ENCODE results near the gene ABHD17C.
"Not testable (repeated sequence)": the region's sequence is repeated elsewhere in the genome, so short reads cannot be mapped to it uniquely, and the experiment has no call there.

ABHD17C gene

GRCh38 chr15:80760960-80761359 is 65.8 kb downstream of the ABHD17C start:
- H3K27me3 ChIP-seq (ENCODE audit: insufficient read depth, poor library complexity, severe bottlenecking) = no peaks in the 10 kb centered on the region
- DNase-seq (ENCODE audit: low read depth in 1 of 2, low spot score in 1 of 2) = no peak
- TF ChIP-seq POLR2AphosphoS5 (IDR thresholded peaks at IDR 0.05; ENCODE audit: low read depth) (no peak), SPI1 (IDR thresholded peaks at IDR 0.05; ENCODE audit: borderline replicate concordance, low read depth) (no peak), GABPA (IDR thresholded peaks at IDR 0.05; ENCODE audit: low read depth) (no peak), REST (IDR thresholded peaks at IDR 0.05; ENCODE audit: insufficient replicate concordance, low read depth) (no peak), CTCF (IDR thresholded peaks at IDR 0.05; ENCODE audit: insufficient read depth, low read length) (no peak)
- H3K4me3 ChIP-seq (replicated peaks; ENCODE audit: insufficient read depth, low read length) = no peak overlapping the region
- H3K27ac ChIP-seq (replicated peaks) = no peak overlapping the region

GRCh38 chr15:80761754-80762153 is 66.6 kb downstream of the ABHD17C start:
- no peak for TF ChIP-seq GABPA (IDR thresholded peaks at IDR 0.05; ENCODE audit: low read depth)
- no peak for TF ChIP-seq POLR2AphosphoS5 (IDR thresholded peaks at IDR 0.05; ENCODE audit: low read depth)
- TF ChIP-seq REST (IDR thresholded peaks at IDR 0.05; ENCODE audit: insufficient replicate concordance, low read depth) = no peak
- TF ChIP-seq SPI1 (IDR thresholded peaks at IDR 0.05; ENCODE audit: borderline replicate concordance, low read depth) = no peak
- no peak for TF ChIP-seq CTCF (IDR thresholded peaks at IDR 0.05; ENCODE audit: insufficient read depth, low read length)

DNA sequence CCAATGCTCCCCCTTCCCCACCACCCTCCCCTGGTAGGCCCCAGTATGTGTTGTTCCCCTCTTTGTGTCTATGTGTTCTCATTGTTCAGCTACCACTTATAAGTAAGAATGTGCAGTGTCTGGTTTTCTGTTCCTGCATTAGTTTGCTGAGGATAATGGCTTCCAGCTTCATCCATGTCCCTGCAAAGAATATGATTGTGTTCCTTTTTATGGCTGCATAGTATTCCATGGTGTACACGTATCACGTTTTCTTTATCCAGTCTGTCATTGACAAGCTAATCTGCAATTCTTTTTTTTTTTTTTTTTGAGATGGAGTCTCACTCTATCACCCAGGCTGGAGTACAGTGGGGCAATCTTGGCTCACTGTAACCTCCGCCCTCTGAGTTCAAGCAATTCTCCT is 68.1 kb downstream of the ABHD17C start:
- not testable (repeated sequence) for H3K4me3 ChIP-seq (replicated peaks; ENCODE audit: insufficient read depth, low read length); DNase-seq (ENCODE audit: low read depth in 1 of 2, low spot score in 1 of 2); H3K27ac ChIP-seq (replicated peaks); H3K27me3 ChIP-seq (ENCODE audit: insufficient read depth, poor library complexity, severe bottlenecking)

More at GRCh38 chr15:80761754-80762153, 66.6 kb downstream of the ABHD17C start:
- DNase-seq (ENCODE audit: low read depth in 1 of 2, low spot score in 1 of 2) = no peak
- H3K27ac ChIP-seq (replicated peaks) = no peak overlapping the region
- H3K4me3 ChIP-seq (replicated peaks; ENCODE audit: insufficient read depth, low read length) = no peak overlapping the region
- H3K27me3 ChIP-seq (ENCODE audit: insufficient read depth, poor library complexity, severe bottlenecking) = no peaks in the 10 kb centered on the region

DNA sequence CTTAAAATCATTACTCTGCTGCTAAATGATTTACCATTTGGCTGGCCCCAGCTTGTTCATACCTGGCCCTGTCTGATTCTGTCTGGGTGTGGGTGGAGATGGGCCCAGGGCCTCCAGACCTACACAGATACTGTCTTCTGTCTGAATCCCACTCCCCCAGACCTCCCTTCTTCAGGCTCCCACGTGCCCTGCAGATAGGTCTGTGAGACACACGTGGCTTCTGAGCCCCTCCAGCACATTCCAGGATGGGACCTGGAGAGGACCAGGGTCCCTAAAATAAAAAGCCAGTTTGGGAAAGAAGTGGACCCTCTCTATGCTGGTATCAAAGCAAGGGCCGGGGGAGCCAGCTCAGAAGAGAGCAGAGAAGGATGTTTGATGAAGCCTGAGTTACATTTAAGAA is 69.4 kb downstream of the ABHD17C start:
- H3K27ac ChIP-seq (replicated peaks) = no peak overlapping the region
- TF ChIP-seq REST (IDR thresholded peaks at IDR 0.05; ENCODE audit: insufficient replicate concordance, low read depth) (no peak), GABPA (IDR thresholded peaks at IDR 0.05; ENCODE audit: low read depth) (no peak)
- DNase-seq (ENCODE audit: low read depth in 1 of 2, low spot score in 1 of 2) = no peak
- no peak overlapping the region for H3K4me3 ChIP-seq (replicated peaks; ENCODE audit: insufficient read depth, low read length)
- H3K27me3 ChIP-seq (ENCODE audit: insufficient read depth, poor library complexity, severe bottlenecking) = peaks cover 2% of the 10 kb centered on the region
